ENCODE results near the gene USP4. TPM values are rescaled to one million over a fixed set of nuclear protein-coding genes. Genes with fewer than 3 reads are reported as not detected.
A peak's percentile ranks its signal among the peaks of the same experiment; 100 is the strongest.

Gene USP4
- total RNA-seq, 4 donors from 2014 or later = 29.9 to 34.2 (median 31.5) TPM

- no peak overlapping the region for H3K4me3 ChIP-seq (ENCODE audit: low read depth, poor library complexity, severe bottlenecking)
- TF ChIP-seq POLR2A (IDR thresholded peaks at IDR 0.05) (no peak), CTCF (IDR thresholded peaks at IDR 0.05) (no peak)
- intact Hi-C loops (cut with DNase I; ENCODE audit: low total_unique reads) = no loop called here
- no peak for DNase-seq (ENCODE audit: low spot score in 2 of 2)
- 100% methylated on average over 1 of the region's 1 CpG for WGBS, 2 donors
Observed at GRCh38 chr3:49302613-49303012, 37.2 kb downstream of the USP4 start.

GRCh38 chr3:49300595-49300994 lies 39.3 kb downstream of the USP4 start:
- TF ChIP-seq POLR2A (IDR thresholded peaks at IDR 0.05) = no peak
- no peak overlapping the region for H3K4me3 ChIP-seq (ENCODE audit: low read depth, poor library complexity, severe bottlenecking)
- no peak for DNase-seq (ENCODE audit: low spot score in 2 of 2)
- intact Hi-C loops (cut with DNase I; ENCODE audit: low total_unique reads) = no loop called here
- 96 to 99% methylated on average over 3 of the region's 3 CpGs for WGBS, 2 donors

GRCh38 chr3:49298511-49298910 lies 41.3 kb downstream of the USP4 start:
- no peak overlapping the region for H3K4me3 ChIP-seq (ENCODE audit: low read depth, poor library complexity, severe bottlenecking)
- DNase-seq (ENCODE audit: low spot score in 2 of 2) = no peak
- 94% methylated on average over 7 of the region's 7 CpGs for WGBS, 2 donors
- TF ChIP-seq POLR2A (IDR thresholded peaks at IDR 0.05) (no peak), CTCF (IDR thresholded peaks at IDR 0.05) (no peak)
- intact Hi-C loops (cut with DNase I; ENCODE audit: low total_unique reads) = no loop called here

- intact Hi-C loops (cut with DNase I; ENCODE audit: low total_unique reads) = no loop called here
- TF ChIP-seq CTCF (IDR thresholded peaks at IDR 0.05) (no peak), POLR2A (IDR thresholded peaks at IDR 0.05) (no peak)
- WGBS, 2 donors = 14 to 27% methylated on average over 2 of the region's 2 CpGs
Observed at GRCh38 chr3:49296781-49297411, 43.0 kb downstream of the USP4 start.

GRCh38 chr3:49295489-49296058 lies 44.3 kb downstream of the USP4 start:
- no peak overlapping the region for H3K4me3 ChIP-seq (ENCODE audit: low read depth, poor library complexity, severe bottlenecking)
- TF ChIP-seq CTCF (IDR thresholded peaks at IDR 0.05) (no peak), POLR2A (IDR thresholded peaks at IDR 0.05) (no peak)
- 76 to 79% methylated on average over 11 of the region's 11 CpGs for WGBS, 2 donors
- intact Hi-C loops (cut with DNase I; ENCODE audit: low total_unique reads) = no loop called here
- DNase-seq (ENCODE audit: low spot score in 2 of 2) = no peak

More at GRCh38 chr3:49296781-49297411, 43.0 kb downstream of the USP4 start:
- H3K4me3 ChIP-seq (ENCODE audit: low read depth, poor library complexity, severe bottlenecking) = no peak overlapping the region
- DNase-seq (ENCODE audit: low spot score in 2 of 2) = peak in 1 of 2 donors; percentile 45

GRCh38 chr3:49294343-49294742 lies 45.5 kb downstream of the USP4 start:
- H3K4me3 ChIP-seq (ENCODE audit: low read depth, poor library complexity, severe bottlenecking) = no peak overlapping the region
- DNase-seq (ENCODE audit: low spot score in 2 of 2) = no peak
- no peak for TF ChIP-seq POLR2A (IDR thresholded peaks at IDR 0.05)
- TF ChIP-seq CTCF (IDR thresholded peaks at IDR 0.05) = no peak
- intact Hi-C loops (cut with DNase I; ENCODE audit: low total_unique reads) = no loop called here
- 83 to 96% methylated on average over 8 of the region's 8 CpGs for WGBS, 2 donors

Data from lower leg skin (tissue), 4 donors.